K562 (cell line): ENCODE measurements around the gene TBXAS1. TPM values are rescaled to one million over a fixed set of nuclear protein-coding genes. Genes with fewer than 3 reads are reported as not detected.
A peak's percentile ranks its signal among the peaks of the same experiment; 100 is the strongest.

Experiments used
- ARHGAP35 ChIP-seq: fragments of 450-650 bp; IDR thresholded peaks from 2 replicates; pipeline ENCODE4 v1.6.1; 2018; ENCODE audit not compliant: partially characterized antibody
- ATF2 ChIP-seq: sonication (generic); formaldehyde crosslinking; IDR thresholded peaks from 2 replicates; pipeline ENCODE4 v1.8.1; 2022; ENCODE audit warnings: missing genetic modification reagents
- CREB5 ChIP-seq: fragments of 250-450 bp; sonication (Bioruptor Pico); IDR thresholded peaks from 2 replicates; pipeline ENCODE4 v1.5.0; 2020; ENCODE audit warnings: mild to moderate bottlenecking
- E2F6 ChIP-seq, 2 experiments: IDR thresholded peaks; 2 replicates each; pipeline ENCODE4 v1.6.1; 2011; ENCODE audit warnings: borderline replicate concordance in 1 of 2, control low read depth in 1 of 2, low read depth in 1 of 2, low read length in 1 of 2, mild to moderate bottlenecking in 1 of 2, mixed read lengths in 1 of 2, moderate library complexity in 1 of 2; ENCODE audit not compliant: insufficient read depth in 1 of 2, insufficient read length in 1 of 2, poor library complexity in 1 of 2, severe bottlenecking in 1 of 2; ENCODE audit errors: extremely low read depth in 1 of 2
- FOSL1 ChIP-seq: fragments of 200-800 bp; sonication (Bioruptor generic); conservative IDR thresholded peaks from 2 replicates; pipeline ENCODE4 v1.6.1; 2016; ENCODE audit warnings: missing genetic modification characterization, missing compliant biosample characterization
- MAFK ChIP-seq: IDR thresholded peaks from 2 replicates; pipeline ENCODE4 v1.6.1; 2011; ENCODE audit warnings: low read length, improper control_type of control experiment
- MLLT1 ChIP-seq, 2 experiments: fragments of 450-650 bp; IDR thresholded peaks; 2 replicates each; pipeline ENCODE4 v1.6.1; 2016
- PURB ChIP-seq: sonication (generic); formaldehyde crosslinking; IDR thresholded peaks from 2 replicates; pipeline ENCODE4 v1.9.0; 2021; ENCODE audit warnings: low read depth, mild to moderate bottlenecking, missing genetic modification reagents
- RAD51 ChIP-seq: fragments of 450-650 bp; IDR thresholded peaks from 2 replicates; pipeline ENCODE4 v1.7.1; 2016; ENCODE audit warnings: low read depth, mild to moderate bottlenecking, borderline replicate concordance
- RFX5 ChIP-seq: IDR thresholded peaks from 2 replicates; pipeline ENCODE4 v1.6.1; 2011; ENCODE audit warnings: low read depth, mild to moderate bottlenecking, improper control_type of control experiment, low read length
- ZBTB17 ChIP-seq: fragments of 450-650 bp; formaldehyde crosslinking; IDR thresholded peaks from 2 replicates; pipeline ENCODE4 v1.4.0; 2020; ENCODE audit warnings: mild to moderate bottlenecking
- ZBTB43 ChIP-seq: sonication (generic); formaldehyde crosslinking; IDR thresholded peaks from 2 replicates; pipeline ENCODE4 v1.8.0; 2023; ENCODE audit warnings: mild to moderate bottlenecking, missing genetic modification reagents
- ZFX ChIP-seq: sonication (generic); formaldehyde crosslinking; IDR thresholded peaks from 2 replicates; pipeline ENCODE4 v1.8.0; 2022; ENCODE audit warnings: mild to moderate bottlenecking, missing genetic modification reagents, moderate library complexity
- ZNF395 ChIP-seq: fragments of 200-800 bp; sonication (Bioruptor generic); IDR thresholded peaks from 2 replicates; pipeline ENCODE4 v1.6.1; 2017; ENCODE audit warnings: missing genetic modification characterization, missing compliant biosample characterization
- ZNF512 ChIP-seq: IDR thresholded peaks from 2 replicates; pipeline ENCODE4 v1.6.1; 2016; ENCODE audit warnings: missing genetic modification characterization, missing compliant biosample characterization
- polyA plus RNA-seq, 8 experiments: library from polyadenylated mRNA; depleted of rRNA in 4 of 8; stranded (reverse) in 5 of 8; unstranded in 3 of 8; fragments of >200 nt; fragmentation: Nextera tagmentation in 2 of 8; fragmentation: Illumina TruSeq in 1 of 8; extraction: Ambion mirVana in 2 of 8; extraction: Trizol in 1 of 8; gene quantifications; 2 replicates each; pipeline versions ENCODE4 v1.2.1 to v1.2.3, GENCODE V29; 2011 to 2014; ENCODE audit warnings: inconsistent platforms in 1 of 8, missing spikeins in 1 of 8
- total RNA-seq, 7 experiments: library from RNA; depleted of rRNA in 6 of 7; stranded (reverse); fragments of >200 nt in 6 of 7; fragmentation: Illumina TruSeq in 2 of 7; extraction: Trizol in 2 of 7; gene quantifications; 2 replicates each; pipeline versions ENCODE4 v1.2.1 to v1.2.3, GENCODE V29; 2011 to 2021; ENCODE audit warnings: low replicate concordance in 1 of 7

The TBXAS1 gene
- total and polyA plus RNA-seq, 9 of the 15 experiments (the other 6 are each of a cell fraction or from before 2014, with no cell fraction given), result 1.1 to 8.3 (median 1.9) TPM

GRCh38 chr7:139976055-139976837 lies 147.2 kb downstream of the TBXAS1 start (continued):
- no peak for TF ChIP-seq ATF2 (CRISPR knock-in tag)
- TF ChIP-seq ZFX, result peak; percentile 80
- peak in 1 of 2 experiments; percentile 11 for TF ChIP-seq E2F6 (IDR thresholded peaks at IDR 0.05; ENCODE audit: borderline replicate concordance in 1 of 2, extremely low read depth in 1 of 2, insufficient read depth in 1 of 2, insufficient read length in 1 of 2, low read depth in 1 of 2, low read length in 1 of 2, poor library complexity in 1 of 2, severe bottlenecking in 1 of 2)
- TF ChIP-seq ZBTB43 (CRISPR knock-in tag), result 0 out of 2 replicates have a peak, but pooled peaks have one; percentile 60
- no peak for TF ChIP-seq ZNF512 (tag)
- peak; percentile 49; the same call in 1 of the 2 replicates for TF ChIP-seq ZNF395 (CRISPR knock-in tag)
- peak; percentile 72; the same call in 1 of the 2 replicates for TF ChIP-seq PURB (CRISPR knock-in tag)
- 0 out of 4 replicates have a peak, but pooled peaks of 1 of the 2 experiments have one; percentile 30 for TF ChIP-seq MLLT1 (IDR thresholded peaks at IDR 0.05)
- peak; percentile 90 for TF ChIP-seq ZBTB17 (CRISPR knock-in tag)
- no peak for TF ChIP-seq CREB5 (CRISPR knock-in tag)
- no peak for TF ChIP-seq MAFK
- TF ChIP-seq FOSL1 (tag), result no peak
- no peak for TF ChIP-seq RAD51
- no peak for TF ChIP-seq RFX5
- TF ChIP-seq ARHGAP35, result no peak
